ENCODE results near the gene NUAK2.

Gene NUAK2

GRCh38 chr1:205319081-205320018, 2.2 kb downstream of the NUAK2 start:
- H3K4me3 ChIP-seq (ENCODE audit: low read depth, low read length): peak overlapping the region; percentile 46
- no peak for TF ChIP-seq CTCF (conservative IDR thresholded peaks at IDR 0.05; ENCODE audit: low read depth, low read length)
- peak; percentile 87 for DNase-seq (ENCODE audit: low read depth)

GRCh38 chr1:205318231-205318991, 3.1 kb downstream of the NUAK2 start:
- no peak for DNase-seq (ENCODE audit: low read depth)
- no peak for TF ChIP-seq CTCF (conservative IDR thresholded peaks at IDR 0.05; ENCODE audit: low read depth, low read length)
- H3K4me3 ChIP-seq (ENCODE audit: low read depth, low read length): no peak overlapping the region

GRCh38 chr1:205317311-205317917, 4.1 kb downstream of the NUAK2 start:
- H3K4me3 ChIP-seq (ENCODE audit: low read depth, low read length): no peak overlapping the region
- peak; percentile 37 for DNase-seq (ENCODE audit: low read depth)
- TF ChIP-seq CTCF (conservative IDR thresholded peaks at IDR 0.05; ENCODE audit: low read depth, low read length): peak; percentile 6

DNA sequence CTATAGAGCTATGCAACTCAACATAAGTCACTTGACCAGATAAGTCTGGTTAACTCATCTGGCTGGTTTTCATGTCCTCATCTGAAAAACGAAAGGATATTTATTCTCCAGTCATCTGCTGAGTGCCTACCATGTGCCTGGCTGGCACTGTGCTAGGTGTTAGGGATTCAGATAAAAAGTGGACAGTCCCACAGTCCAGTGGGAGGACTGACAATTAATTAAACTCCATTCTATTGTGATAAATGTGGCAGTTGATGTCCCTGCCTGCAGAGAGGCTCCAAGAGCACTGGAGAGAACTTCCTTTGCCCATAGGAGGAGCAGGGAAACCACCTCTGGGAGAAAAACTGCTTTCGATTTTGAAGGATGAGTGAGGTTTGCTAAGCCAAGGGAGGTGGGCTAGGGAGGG, 5.4 kb downstream of the NUAK2 start:
- no peak overlapping the region for H3K4me3 ChIP-seq (ENCODE audit: low read depth, low read length)
- TF ChIP-seq CTCF (conservative IDR thresholded peaks at IDR 0.05; ENCODE audit: low read depth, low read length): no peak
- DNase-seq (ENCODE audit: low read depth): no peak

DNA sequence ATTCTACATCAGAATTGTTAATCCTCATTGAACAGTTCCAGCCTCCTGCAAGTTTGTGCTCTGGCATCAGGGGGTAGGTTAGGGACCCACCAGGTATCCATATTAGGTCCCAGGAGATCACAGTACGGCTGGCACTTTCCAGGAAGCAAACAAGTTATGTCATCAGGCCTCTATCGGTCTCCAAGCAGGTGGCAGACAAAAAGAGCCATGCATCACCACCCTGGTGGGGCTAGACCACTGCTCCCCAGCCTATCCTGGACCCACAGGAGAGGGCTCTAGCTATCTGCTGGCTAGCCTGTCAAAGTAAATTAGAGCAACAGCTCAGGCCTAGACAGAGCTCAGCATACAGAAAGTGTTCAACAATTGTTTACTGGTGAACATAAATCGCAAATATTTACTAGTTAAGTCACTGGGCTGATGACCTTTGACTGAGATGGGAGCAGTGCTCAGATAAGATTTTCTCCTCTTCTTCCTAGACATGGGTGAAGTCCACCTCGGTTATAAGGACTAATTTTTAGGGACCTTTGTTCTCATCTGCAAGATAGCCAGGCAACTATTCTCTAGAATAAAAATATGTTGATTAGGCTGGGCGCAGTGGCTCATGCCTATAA, 6.4 kb downstream of the NUAK2 start:
- DNase-seq (ENCODE audit: low read depth): no peak
- H3K4me3 ChIP-seq (ENCODE audit: low read depth, low read length): no peak overlapping the region
- TF ChIP-seq CTCF (conservative IDR thresholded peaks at IDR 0.05; ENCODE audit: low read depth, low read length): no peak

GRCh38 chr1:205313563-205314308, 7.8 kb downstream of the NUAK2 start:
- TF ChIP-seq CTCF (conservative IDR thresholded peaks at IDR 0.05; ENCODE audit: low read depth, low read length): no peak
- peak; percentile 63 for DNase-seq (ENCODE audit: low read depth)
- peak overlapping the region; percentile 31 for H3K4me3 ChIP-seq (ENCODE audit: low read depth, low read length)
